ENCODE results near the gene HKDC1.
"Not testable (repeated sequence)": the region's sequence is repeated elsewhere in the genome, so short reads cannot be mapped to it uniquely, and the experiment has no call there.

HKDC1 gene

DNA sequence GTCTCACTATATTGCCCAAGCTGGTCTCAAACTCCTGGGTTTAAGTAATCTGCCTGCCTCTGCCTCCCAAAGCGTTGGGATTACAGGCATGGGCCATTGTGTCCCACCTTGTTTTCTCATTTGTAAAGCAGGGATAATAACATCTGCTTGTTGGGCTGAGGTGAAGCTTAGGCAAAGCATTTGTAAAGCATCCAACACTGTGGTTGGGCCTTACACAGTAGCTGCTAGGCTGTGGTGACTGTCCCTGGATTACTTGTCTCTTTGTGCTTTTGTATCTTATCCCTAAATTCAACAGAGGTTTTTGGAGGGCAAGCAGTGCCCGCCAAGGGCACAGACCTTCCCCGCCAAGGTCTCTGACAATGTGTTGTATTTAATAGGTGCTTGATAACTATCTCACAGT lies 14.3 kb downstream of the HKDC1 start:
- no peak for DNase-seq
- intact Hi-C loops (cut with DNase I) = loop anchor here (10.0 kb wide), 1 partner anchor 400 kb away; the partner anchor contains the start of gene FAM241B

DNA sequence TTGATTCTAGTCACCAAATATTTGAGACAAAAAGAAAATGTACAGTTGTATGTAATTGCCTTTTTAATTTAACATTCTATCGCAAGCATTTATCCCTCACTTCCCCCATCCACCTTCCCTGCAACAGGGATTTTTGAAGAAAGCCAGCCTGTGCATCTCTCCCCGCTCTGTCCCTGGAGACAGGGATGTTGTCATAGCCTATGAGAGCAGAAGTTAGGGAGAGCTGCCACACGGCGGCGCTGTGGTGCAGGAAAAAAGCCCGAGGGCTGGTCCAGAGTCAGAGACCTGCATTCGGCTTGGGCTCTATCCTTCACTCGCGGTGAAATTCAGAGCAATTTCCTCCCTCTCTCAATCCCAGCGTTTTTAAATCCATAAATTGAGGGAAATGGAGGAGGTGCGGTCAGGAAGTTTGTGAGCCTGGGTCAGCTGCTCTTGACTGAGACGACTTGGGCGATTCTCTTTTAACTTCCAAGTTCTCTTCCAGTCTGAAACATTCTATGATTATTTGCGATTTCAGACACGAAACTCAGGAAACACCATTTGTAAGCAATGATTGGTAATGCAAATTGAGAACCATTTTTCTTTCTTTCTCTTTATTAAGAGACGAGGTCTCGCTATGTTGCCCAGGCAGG lies 17.5 kb downstream of the HKDC1 start:
- peak; percentile 70 to 96 (median 91) for DNase-seq
- intact Hi-C loops (cut with DNase I) = loop anchor here (10.0 kb wide), 1 partner anchor 397 kb away; the partner anchor contains the start of gene FAM241B

DNA sequence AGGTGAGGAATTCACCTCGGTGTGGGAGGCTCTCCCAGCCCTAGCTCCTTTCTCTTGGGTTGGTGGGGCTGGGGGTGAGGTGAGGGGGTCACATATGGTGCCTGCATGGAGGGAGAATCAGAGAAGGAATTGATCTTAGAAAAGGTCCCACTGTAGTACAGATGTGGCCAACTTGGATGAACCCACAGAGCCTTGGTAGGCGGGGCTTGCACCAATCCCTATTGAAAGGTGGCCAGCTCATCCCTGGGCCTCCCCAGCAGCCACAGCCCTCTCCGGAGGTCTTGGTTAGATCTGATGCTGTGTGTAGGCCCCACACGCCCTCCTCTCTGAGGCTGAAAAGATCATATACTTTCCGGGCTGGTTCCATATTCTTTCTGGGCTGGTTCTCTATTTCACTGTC lies 19.0 kb downstream of the HKDC1 start:
- intact Hi-C loops (cut with DNase I) = loop anchor here (10.0 kb wide), 1 partner anchor 396 kb away; the partner anchor contains the start of gene FAM241B
- no peak for DNase-seq

DNA sequence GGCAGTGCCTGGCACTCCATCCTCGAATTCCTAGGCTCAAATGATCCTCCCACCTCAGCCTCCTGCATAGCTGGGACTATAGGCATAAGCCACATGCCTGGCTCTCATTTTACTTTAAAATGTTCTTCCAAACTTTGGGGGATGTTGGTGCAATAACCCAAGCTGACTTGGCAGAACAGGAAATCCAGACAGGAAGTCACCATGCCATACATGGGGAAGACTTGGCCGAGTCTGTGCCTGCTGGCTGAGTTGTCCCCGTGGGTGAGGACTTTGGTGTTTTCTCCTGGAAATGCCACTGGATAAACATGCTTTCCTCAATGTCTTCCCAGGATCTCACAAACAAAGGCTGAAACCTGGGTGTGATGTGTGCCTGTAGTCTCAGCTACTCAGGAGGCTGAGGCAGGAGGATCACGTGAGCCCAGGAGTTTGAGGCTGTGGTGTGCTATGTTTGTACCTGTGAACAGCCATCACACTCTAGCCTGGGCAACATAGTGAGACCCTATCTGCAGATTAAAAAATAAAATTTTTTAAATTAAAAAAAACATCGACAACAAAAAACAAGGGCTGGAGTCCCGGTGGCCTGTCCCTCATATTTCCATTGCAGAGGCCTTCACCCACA lies 19.8 kb downstream of the HKDC1 start:
- DNase-seq = peak in 1 of 42 donors; percentile 11
- intact Hi-C loops (cut with DNase I) = loop anchor here (5.0 to 10.0 kb wide), 2 partner anchors 152 to 395 kb away; partner anchors contain the start of gene FAM241B

DNA sequence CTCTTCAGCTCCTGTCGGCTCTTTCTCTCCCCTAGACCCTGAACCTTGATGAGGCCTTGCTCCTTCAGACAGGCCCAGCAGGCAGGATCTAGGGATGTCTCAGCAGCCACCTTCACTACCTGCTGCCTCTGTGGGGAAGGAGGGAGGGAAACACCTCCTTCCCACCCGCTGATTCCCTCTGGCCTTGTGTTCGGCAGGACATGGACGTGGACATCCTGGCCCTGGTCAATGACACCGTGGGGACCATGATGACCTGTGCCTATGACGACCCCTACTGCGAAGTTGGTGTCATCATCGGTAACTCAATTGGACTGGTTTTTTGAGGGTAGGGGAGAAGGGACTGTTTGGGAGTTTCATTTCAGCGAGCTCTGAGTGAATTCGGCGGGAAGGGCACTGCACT lies 20.3 kb downstream of the HKDC1 start:
- intact Hi-C loops (cut with DNase I) = loop anchor here (5.0 kb wide), 1 partner anchor 152 kb away; no protein-coding TSS in a partner anchor

DNA sequence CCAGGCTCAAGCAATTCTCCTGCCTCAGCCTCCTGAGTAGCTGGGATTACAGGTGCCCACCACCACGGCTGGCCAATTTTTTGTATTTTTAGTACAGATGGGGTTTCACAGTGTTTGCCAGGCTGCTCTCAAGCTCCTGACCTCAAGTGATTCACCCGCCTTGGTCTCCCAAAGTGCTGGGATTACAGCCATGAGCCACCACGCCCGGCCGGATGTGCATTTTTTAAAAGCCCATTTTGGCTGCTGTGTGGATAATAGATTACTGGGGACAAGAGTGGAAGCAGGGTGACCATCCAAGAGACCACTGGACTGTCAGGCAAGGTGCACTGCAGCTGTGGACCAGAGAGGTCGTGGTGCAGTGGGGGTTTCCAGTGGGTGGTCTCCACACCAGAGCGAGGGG lies 21.4 kb downstream of the HKDC1 start:
- no peak for DNase-seq
- intact Hi-C loops (cut with DNase I) = loop anchor here (5.0 kb wide), 1 partner anchor 151 kb away; no protein-coding TSS in a partner anchor

More for the DNA sequence above, 20.3 kb downstream of the HKDC1 start:
- no peak for DNase-seq

DNA sequence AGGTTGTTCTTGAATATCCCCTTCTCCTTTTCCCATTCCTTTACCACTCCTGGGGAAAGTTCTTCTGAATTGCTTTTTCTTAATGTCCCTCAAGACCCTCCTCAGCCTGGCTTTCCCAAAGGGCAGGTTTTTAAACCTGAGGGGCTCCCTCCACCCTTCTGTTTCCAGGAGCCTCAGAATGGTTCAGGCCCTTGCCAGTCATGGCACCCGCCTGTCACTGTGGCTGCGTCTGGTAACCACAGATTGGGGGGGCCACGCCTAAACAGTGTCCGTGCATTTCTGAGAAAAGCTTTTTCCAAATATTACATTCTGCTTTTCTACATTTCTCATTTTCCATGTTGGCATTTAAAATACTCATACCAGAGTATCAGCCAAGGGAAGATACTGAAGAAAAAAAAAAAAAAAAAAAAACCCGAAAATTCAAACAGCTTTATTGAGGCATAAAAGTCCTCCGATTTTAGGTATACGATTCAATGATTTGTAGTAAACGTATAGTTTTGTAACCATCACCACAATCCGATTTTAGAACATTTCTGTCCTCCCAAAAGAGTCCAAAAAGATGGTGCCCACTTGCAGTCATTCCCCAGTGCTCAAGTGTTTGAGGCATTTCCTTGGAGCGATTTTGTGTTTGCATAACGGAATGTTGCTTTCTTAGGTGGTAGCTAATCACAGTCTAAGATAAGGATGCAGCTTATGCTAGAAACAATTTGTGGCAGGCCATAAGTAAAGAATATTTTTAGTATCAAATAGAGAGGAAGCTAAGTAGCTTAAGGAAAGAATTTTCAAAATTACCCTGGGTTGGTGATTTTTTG lies 22.1 kb downstream of the HKDC1 start:
- no peak for DNase-seq
- intact Hi-C loops (cut with DNase I) = loop anchor here (5.0 kb wide), 1 partner anchor 150 kb away; no protein-coding TSS in a partner anchor

DNA sequence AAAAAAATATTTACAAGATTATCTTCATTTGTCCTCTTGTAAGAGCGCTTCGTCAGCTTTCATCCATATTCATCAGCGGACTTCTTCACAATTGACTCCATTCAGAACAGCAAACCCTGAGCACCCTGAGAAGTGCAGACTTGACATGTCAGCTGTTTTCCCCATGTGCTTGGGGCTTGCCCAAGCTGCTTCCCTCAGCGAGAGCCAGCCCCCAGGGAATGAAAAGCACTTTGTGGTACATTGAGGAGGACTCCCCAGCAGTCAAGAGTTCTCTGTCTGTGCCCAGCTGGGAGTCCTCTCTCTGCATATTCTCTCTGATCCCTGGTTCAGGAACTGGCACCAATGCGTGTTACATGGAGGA lies 22.7 kb downstream of the HKDC1 start:
- DNase-seq = peak; percentile 46 to 91 (median 82)

DNA sequence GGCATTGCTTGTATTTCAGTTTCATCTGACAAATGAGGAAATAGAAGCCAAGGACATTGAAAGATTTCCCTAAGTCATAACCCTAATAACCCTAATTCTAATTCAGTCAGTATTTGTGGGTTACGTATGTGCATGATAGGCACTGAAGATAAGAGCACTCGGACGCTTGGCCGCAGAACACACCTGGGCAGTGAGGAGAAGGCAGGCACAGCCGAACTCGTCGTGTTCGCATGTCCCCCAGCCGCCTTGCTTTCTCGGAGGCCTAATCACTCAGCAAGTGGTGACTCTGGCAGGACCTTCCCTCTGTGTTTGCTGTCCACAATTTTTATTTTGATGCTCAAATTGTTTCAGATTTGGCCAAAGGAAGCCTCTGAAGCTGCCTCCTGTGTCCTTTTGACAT lies 23.7 kb downstream of the HKDC1 start:
- intact Hi-C loops (cut with DNase I) = loop anchor here (5.0 kb wide), 1 partner anchor 148 kb away; no protein-coding TSS in a partner anchor
- no peak for DNase-seq

More for the DNA sequence above, 22.7 kb downstream of the HKDC1 start:
- intact Hi-C loops (cut with DNase I) = loop anchor here (5.0 kb wide), 1 partner anchor 149 kb away; no protein-coding TSS in a partner anchor

DNA sequence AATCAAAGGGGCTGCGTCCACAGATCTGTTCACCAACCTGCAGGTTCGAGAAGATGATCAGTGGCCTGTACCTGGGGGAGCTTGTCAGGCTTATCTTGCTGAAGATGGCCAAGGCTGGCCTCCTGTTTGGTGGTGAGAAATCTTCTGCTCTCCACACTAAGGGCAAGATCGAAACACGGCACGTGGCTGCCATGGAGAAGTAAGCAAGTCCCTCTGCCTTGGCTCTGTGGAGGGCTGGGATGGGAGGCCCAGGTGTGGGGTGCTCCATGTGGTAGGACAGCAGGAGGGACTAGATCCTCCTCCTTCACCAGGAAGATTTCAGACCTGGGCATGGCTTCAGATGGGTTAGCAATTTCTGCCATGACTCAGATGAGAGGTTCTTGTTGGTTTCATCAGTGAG lies 25.9 kb downstream of the HKDC1 start:
- intact Hi-C loops (cut with DNase I) = no loop called here
- no peak for DNase-seq

DNA sequence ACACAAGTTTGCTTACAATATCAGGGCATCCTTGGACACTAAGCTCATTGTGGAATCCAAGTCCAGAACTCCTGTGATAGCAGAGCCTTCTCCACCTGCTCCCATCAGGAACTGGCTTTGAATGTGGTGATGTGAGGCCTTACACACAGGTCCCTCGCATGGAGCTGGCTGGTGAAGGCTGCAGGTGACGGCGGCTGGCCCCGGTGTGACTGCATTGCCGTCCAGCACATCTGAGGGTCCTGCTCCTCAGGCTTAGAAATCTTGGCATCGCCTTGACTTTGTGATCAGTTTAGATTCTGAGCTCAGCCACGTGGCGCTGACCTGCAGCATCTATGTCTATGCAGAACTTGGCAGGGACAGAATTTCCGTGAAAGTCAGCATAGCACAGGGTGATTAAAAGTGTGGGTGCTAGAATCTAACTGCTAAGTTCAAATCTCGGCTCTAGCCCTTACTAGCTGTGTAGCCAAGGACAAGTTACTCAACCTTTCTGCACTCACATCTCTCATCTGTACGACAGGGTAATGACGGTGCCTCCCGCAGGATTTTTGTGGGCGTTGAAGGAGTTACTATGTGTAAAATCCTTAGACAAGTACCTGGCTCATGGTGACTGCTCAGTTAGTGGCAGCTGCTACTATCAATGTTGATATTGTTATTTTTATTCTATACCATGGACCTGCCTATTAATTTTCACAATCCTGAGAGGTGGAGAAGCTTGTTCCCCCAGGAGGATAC lies 26.6 kb downstream of the HKDC1 start:
- intact Hi-C loops (cut with DNase I) = no loop called here
- DNase-seq = peak in 31 of 42 donors; percentile 19 to 82 (median 54)

DNA sequence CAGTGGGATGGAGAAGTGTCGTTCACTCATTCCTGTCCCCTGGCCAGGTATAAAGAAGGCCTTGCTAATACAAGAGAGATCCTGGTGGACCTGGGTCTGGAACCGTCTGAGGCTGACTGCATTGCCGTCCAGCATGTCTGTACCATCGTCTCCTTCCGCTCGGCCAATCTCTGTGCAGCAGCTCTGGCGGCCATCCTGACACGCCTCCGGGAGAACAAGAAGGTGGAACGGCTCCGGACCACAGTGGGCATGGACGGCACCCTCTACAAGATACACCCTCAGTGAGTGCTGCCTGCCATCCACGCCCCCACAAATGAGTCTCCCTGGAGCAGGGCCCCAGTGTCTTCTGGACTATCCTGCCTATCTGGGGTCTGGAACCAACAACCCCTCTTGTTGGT lies 27.2 kb downstream of the HKDC1 start:
- no peak for DNase-seq
- intact Hi-C loops (cut with DNase I) = no loop called here

DNA sequence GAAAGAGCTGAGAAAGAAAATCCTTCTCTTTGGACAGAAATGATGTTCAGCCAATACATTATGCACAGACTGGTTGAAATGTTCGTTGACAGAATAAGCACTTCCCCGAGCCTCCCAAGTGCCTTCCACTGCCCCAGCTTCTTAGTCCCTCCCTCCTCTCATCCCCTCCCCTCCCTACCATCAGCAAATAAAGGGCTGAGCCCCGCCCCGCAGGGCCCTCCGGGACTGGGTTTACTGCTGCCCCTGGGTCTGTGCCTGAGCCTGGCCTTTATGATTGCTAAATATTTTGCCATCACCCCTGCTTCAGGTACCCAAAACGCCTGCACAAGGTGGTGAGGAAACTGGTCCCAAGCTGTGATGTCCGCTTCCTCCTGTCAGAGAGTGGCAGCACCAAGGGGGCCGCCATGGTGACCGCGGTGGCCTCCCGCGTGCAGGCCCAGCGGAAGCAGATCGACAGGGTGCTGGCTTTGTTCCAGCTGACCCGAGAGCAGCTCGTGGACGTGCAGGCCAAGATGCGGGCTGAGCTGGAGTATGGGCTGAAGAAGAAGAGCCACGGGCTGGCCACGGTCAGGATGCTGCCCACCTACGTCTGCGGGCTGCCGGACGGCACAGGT lies 28.1 kb downstream of the HKDC1 start:
- intact Hi-C loops (cut with DNase I) = no loop called here
- DNase-seq = no peak

DNA sequence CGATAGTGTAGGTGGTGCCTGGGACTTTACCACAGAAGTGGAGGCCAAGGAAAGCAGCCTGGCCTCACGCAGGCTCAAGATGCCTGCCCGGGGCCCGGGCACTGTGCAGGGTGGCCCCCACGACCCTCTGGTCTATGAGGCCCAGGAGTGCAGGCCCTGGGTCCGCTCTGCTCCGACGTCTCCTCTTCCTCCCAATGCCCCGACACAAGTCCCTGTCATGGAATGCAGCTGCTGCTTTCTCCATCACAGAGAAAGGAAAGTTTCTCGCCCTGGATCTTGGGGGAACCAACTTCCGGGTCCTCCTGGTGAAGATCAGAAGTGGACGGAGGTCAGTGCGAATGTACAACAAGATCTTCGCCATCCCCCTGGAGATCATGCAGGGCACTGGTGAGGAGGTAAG lies 29.9 kb downstream of the HKDC1 start:
- no peak for DNase-seq
- intact Hi-C loops (cut with DNase I) = no loop called here

DNA sequence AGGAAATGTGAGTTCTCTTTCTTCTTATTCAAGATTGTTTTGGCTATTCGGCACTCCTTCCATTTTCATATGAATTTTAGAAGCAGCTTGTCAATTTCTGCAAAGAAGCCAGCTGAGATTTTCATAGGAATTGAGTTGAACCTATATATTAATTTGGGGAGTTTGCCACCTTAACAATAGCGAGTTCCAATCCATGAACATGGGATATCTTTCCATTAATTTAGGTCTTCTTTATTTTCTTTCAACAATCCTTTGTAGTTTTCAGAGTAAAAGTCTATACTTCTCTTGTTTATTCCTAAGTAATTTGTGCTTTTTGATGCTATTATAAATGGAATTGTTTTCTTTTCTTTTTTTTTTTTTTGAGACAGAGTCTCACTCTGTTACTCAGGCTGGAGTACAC lies 31.3 kb downstream of the HKDC1 start:
- intact Hi-C loops (cut with DNase I) = not testable (repeated sequence)

DNA sequence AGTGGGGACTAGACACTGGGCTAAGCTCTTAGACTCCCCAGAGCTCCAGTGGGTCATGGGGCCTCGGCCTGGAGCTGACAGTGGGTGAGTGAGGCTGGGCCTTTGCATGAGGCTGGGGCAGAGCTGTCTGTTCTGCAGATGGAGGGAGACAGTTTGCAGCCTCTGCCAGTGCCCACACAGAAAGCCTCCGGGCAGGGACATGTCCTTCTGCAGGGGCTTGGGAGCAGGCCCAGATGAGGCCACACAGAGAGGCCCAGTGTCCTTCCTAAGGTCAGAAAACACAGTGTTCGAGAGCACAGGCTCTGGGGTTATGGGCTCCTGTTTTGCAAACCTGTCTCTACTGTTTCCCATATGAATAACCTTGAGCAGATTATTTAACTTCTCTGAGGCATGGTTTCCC lies 33.0 kb downstream of the HKDC1 start:
- DNase-seq = no peak
- intact Hi-C loops (cut with DNase I) = no loop called here

More for the DNA sequence above, 31.3 kb downstream of the HKDC1 start:
- DNase-seq = not testable (repeated sequence)

DNA sequence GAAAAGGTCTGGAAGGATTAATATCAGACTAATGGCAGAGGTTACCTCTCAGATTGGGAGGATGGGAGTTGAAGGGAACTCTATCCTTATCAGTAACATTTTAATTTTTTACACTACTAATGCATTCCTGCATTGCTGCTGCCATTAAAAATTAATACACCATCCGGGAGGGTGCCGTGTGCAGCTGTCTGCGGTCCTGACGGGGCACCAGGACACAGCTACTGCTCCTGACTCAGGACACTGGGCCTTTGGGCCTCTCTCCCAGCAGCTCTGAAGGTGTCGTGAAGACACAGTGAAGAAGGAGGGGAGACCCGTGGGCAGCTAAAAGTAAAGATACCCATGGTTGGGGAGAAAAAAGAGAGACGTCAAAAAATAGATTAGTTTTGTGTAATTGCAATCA lies 34.7 kb downstream of the HKDC1 start:
- intact Hi-C loops (cut with DNase I) = no loop called here

DNA sequence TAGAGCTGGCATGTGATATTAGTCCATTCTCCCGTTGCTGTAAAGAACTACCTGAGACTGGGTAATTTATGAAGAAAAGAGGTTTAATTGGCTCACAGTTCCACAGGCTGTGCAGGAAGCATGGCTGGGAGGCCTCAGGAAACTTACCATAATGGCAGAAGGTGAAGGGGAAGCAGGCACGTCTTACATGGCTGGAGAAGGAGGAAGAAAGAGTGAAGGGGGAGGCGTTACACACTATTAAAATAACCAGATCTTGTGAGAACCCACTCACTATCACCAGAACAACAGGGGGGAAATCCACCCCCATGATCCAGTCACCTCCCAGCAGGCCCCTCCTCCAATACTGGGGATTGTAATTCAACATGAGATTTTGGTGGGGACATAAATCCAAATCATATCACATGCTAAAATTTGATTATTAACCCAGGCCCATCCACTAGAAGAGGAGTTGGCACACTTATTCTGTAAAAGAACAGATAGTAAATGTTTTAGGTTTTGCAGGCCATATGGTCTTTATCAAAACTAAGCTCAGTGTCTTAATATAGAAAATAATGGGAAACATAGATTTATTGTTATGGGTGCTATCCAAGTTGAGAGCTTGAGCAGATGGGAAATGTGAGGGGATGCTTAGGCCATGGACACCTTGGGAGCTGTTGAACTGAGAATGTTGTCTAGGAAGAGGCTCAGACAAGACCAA lies 39.6 kb downstream of the HKDC1 start:
- intact Hi-C loops (cut with DNase I) = no loop called here
- DNase-seq = no peak

More for the DNA sequence above, 34.7 kb downstream of the HKDC1 start:
- DNase-seq = no peak
